Stimulated activated CD4-positive, alpha-beta T cell treated with anti-CD3 and anti-CD28 coated beads, Interleukin-12 subunit alpha, Interleukin-12 subunit beta, amount 100 ng/mL, for 24 hours (primary cell): Measurements from ENCODE around the gene IL17REL.

Experiments used
- DNase-seq, 2 experiments: peaks; one replicate each; pipeline ENCODE4 v3.0.0-alpha.2; 2020; ENCODE audit warnings: low read depth in 2 of 2

IL17REL gene

GRCh38 chr22:49956914-49957825 is 55.4 kb downstream of the IL17REL start:
- no peak for DNase-seq

GRCh38 chr22:49956418-49956770 is 56.2 kb downstream of the IL17REL start:
- no peak for DNase-seq

GRCh38 chr22:49955581-49956417 is 56.8 kb downstream of the IL17REL start:
- no peak for DNase-seq

GRCh38 chr22:49954991-49955580 is 57.5 kb downstream of the IL17REL start:
- no peak for DNase-seq

GRCh38 chr22:49954354-49954753 is 58.2 kb downstream of the IL17REL start:
- no peak for DNase-seq

GRCh38 chr22:49953680-49954344 is 58.8 kb downstream of the IL17REL start:
- DNase-seq = no peak

GRCh38 chr22:49953027-49953679 is 59.4 kb downstream of the IL17REL start:
- no peak for DNase-seq

GRCh38 chr22:49951986-49952896 is 60.3 kb downstream of the IL17REL start:
- no peak for DNase-seq

- no peak for DNase-seq
Observed at GRCh38 chr22:49951678-49951985, 60.9 kb downstream of the IL17REL start.

- DNase-seq = no peak
Observed at GRCh38 chr22:49951000-49951677, 61.4 kb downstream of the IL17REL start.

GRCh38 chr22:49950396-49950994 is 62.1 kb downstream of the IL17REL start:
- DNase-seq = no peak

- DNase-seq = no peak
Observed at GRCh38 chr22:49949914-49950292, 62.7 kb downstream of the IL17REL start.

GRCh38 chr22:49948958-49949913 is 63.3 kb downstream of the IL17REL start:
- no peak for DNase-seq

- no peak for DNase-seq
Observed at GRCh38 chr22:49948116-49948957, 64.2 kb downstream of the IL17REL start.

GRCh38 chr22:49947296-49947622 is 65.3 kb downstream of the IL17REL start:
- no peak for DNase-seq

GRCh38 chr22:49946612-49947295 is 65.8 kb downstream of the IL17REL start:
- no peak for DNase-seq
